ENCODE data around the gene TRAF7.
A peak's percentile ranks its signal among the peaks of the same experiment; 100 is the strongest.
"Not testable (repeated sequence)": the region's sequence is repeated elsewhere in the genome, so short reads cannot be mapped to it uniquely, and the experiment has no call there.

TRAF7 gene

GRCh38 chr16:2155091-2155950 is at the start of gene TRAF7:
TSS of gene TRAF7 (plus strand) at chr16:2155782. CDS start at chr16:2163921, 8,139 bp downstream.
- DNase-seq (ENCODE audit: low spot score) = peak; percentile 100

- DNase-seq (ENCODE audit: low spot score) = not testable (repeated sequence)
These were observed 49.4 kb upstream of the TRAF7 start for GRCh38 chr16:2106211-2106610.

- not testable (repeated sequence) for DNase-seq (ENCODE audit: low spot score)
These were observed 48.3 kb upstream of the TRAF7 start for GRCh38 chr16:2107121-2107790.

- DNase-seq (ENCODE audit: low spot score) = not testable (repeated sequence)
These were observed 47.8 kb upstream of the TRAF7 start for GRCh38 chr16:2107791-2108125.

GRCh38 chr16:2108446-2109270 is 46.9 kb upstream of the TRAF7 start:
- DNase-seq (ENCODE audit: low spot score) = not testable (repeated sequence)

GRCh38 chr16:2109271-2109580 is 46.4 kb upstream of the TRAF7 start:
- not testable (repeated sequence) for DNase-seq (ENCODE audit: low spot score)

GRCh38 chr16:2109872-2110271 is 45.7 kb upstream of the TRAF7 start:
- not testable (repeated sequence) for DNase-seq (ENCODE audit: low spot score)

- not testable (repeated sequence) for DNase-seq (ENCODE audit: low spot score)
These were observed 45.1 kb upstream of the TRAF7 start for GRCh38 chr16:2110332-2111008.

GRCh38 chr16:2111009-2111353 is 44.6 kb upstream of the TRAF7 start:
- not testable (repeated sequence) for DNase-seq (ENCODE audit: low spot score)

- not testable (repeated sequence) for DNase-seq (ENCODE audit: low spot score)
These were observed 43.9 kb upstream of the TRAF7 start for GRCh38 chr16:2111412-2112335.

GRCh38 chr16:2112539-2113106 is 43.0 kb upstream of the TRAF7 start:
- not testable (repeated sequence) for DNase-seq (ENCODE audit: low spot score)

GRCh38 chr16:2114225-2114624 is 41.4 kb upstream of the TRAF7 start:
- not testable (repeated sequence) for DNase-seq (ENCODE audit: low spot score)

GRCh38 chr16:2114885-2115590 is 40.5 kb upstream of the TRAF7 start:
- not testable (repeated sequence) for DNase-seq (ENCODE audit: low spot score)

- DNase-seq (ENCODE audit: low spot score) = no peak
These were observed 40.0 kb upstream of the TRAF7 start for GRCh38 chr16:2115591-2115973.

GRCh38 chr16:2116428-2116827 is 39.2 kb upstream of the TRAF7 start:
- DNase-seq (ENCODE audit: low spot score) = not testable (repeated sequence)

GRCh38 chr16:2117341-2117740 is 38.2 kb upstream of the TRAF7 start:
- DNase-seq (ENCODE audit: low spot score) = not testable (repeated sequence)

GRCh38 chr16:2117960-2118722 is 37.4 kb upstream of the TRAF7 start:
- not testable (repeated sequence) for DNase-seq (ENCODE audit: low spot score)

- peak; percentile 76 for DNase-seq (ENCODE audit: low spot score)
These were observed 34.3 kb upstream of the TRAF7 start for GRCh38 chr16:2121325-2121724.

GRCh38 chr16:2121853-2122252 is 33.7 kb upstream of the TRAF7 start:
- DNase-seq (ENCODE audit: low spot score) = peak; percentile 59
